RWPE1 (cell line): ENCODE data around the gene CHKA.

Experiments used
- CTCF ChIA-PET: fragments of 350-600 bp; sonication (Branson Sonifier 250); formaldehyde crosslinking; extraction: SDS; loops from one replicate; lab custom pipeline; 2021; lab: Yijun Ruan, JAX
- POLR2A ChIA-PET: fragments of 400-600 bp; formaldehyde crosslinking; extraction: SDS; loops from one replicate; lab custom pipeline; 2020; ENCODE audit warnings: antibody characterized with exemption; ENCODE audit not compliant: low non-redundant PET; lab: Yijun Ruan, JAX
- DNase-seq: peaks from one replicate; pipeline ENCODE4 v3.0.0; 2012; ENCODE audit warnings: low spot score
- H3K27ac ChIP-seq: fragments of 450-650 bp; 2 replicates; pipeline ENCODE4 v1.5.1; 2017
- TF ChIP-seq, protein P1 (sequence below): fragments of 450-650 bp; conservative IDR thresholded peaks from 2 replicates; pipeline ENCODE4 v1.5.1; 2017; ENCODE audit warnings: low read depth, mild to moderate bottlenecking

Gene CHKA

GRCh38 chr11:68032997-68033707 lies 88.0 kb downstream of the CHKA start:
- TF ChIP-seq, protein P1, sequence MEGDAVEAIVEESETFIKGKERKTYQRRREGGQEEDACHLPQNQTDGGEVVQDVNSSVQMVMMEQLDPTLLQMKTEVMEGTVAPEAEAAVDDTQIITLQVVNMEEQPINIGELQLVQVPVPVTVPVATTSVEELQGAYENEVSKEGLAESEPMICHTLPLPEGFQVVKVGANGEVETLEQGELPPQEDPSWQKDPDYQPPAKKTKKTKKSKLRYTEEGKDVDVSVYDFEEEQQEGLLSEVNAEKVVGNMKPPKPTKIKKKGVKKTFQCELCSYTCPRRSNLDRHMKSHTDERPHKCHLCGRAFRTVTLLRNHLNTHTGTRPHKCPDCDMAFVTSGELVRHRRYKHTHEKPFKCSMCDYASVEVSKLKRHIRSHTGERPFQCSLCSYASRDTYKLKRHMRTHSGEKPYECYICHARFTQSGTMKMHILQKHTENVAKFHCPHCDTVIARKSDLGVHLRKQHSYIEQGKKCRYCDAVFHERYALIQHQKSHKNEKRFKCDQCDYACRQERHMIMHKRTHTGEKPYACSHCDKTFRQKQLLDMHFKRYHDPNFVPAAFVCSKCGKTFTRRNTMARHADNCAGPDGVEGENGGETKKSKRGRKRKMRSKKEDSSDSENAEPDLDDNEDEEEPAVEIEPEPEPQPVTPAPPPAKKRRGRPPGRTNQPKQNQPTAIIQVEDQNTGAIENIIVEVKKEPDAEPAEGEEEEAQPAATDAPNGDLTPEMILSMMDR, result no peak
- peak overlapping the region; percentile 82 for H3K27ac ChIP-seq
- POLR2A ChIA-PET, result no interaction called here
- CTCF ChIA-PET, result interaction anchor here (0.6 kb wide), 1 partner anchor 21 kb away, joined by 3 read pairs; no protein-coding TSS in a partner anchor
- no peak for DNase-seq

- ChIA-PET CTCF (interaction anchor here (0.6 to 0.7 kb wide), 2 partner anchors 13 to 177 kb away, joined by 3 read pairs; no protein-coding TSS in a partner anchor), POLR2A (no interaction called here)
- TF ChIP-seq, protein P1, result no peak
- DNase-seq, result no peak
- peak overlapping the region; percentile 82 for H3K27ac ChIP-seq
Measured at GRCh38 chr11:68032003-68032402, 89.2 kb downstream of the CHKA start.

GRCh38 chr11:68031144-68031464 lies 90.1 kb downstream of the CHKA start:
- POLR2A ChIA-PET, result no interaction called here
- peak overlapping the region; percentile 82 for H3K27ac ChIP-seq
- DNase-seq, result no peak
- CTCF ChIA-PET, result interaction anchor here (0.7 kb wide), 1 partner anchor 10 kb away, joined by 3 read pairs; no protein-coding TSS in a partner anchor
- TF ChIP-seq, protein P1, result no peak

GRCh38 chr11:68030318-68031143 lies 90.7 kb downstream of the CHKA start, which contains the start of gene NDUFS8:
NDUFS8 (plus strand) TSS chr11:68030681; CDS start chr11:68032152, 1,471 bp downstream.
- peak; percentile 100 for DNase-seq
- peak within 1 kb of the TSS; percentile 82 for H3K27ac ChIP-seq
- CTCF ChIA-PET, result interaction anchor here (0.5 to 0.7 kb wide), 2 partner anchors 23 to 64 kb away, joined by 3 to 4 read pairs; no protein-coding TSS in a partner anchor
- POLR2A ChIA-PET, result interaction anchor here (0.9 kb wide), 1 partner anchor 17 kb away, joined by 4 read pairs; no protein-coding TSS in a partner anchor
- TF ChIP-seq, protein P1, result no peak

- TF ChIP-seq, protein P1, result no peak
- POLR2A ChIA-PET, result interaction anchor here (0.7 to 0.9 kb wide), 2 partner anchors 16 to 82 kb away, joined by 4 to 7 read pairs; no protein-coding TSS in a partner anchor
- no peak for DNase-seq
- CTCF ChIA-PET, result interaction anchor here (1.2 kb wide), 1 partner anchor 13 kb away, joined by 3 read pairs; no protein-coding TSS in a partner anchor
- peak overlapping the region; percentile 82 for H3K27ac ChIP-seq
Measured at GRCh38 chr11:68028802-68029545, 92.2 kb downstream of the CHKA start.

DNA sequence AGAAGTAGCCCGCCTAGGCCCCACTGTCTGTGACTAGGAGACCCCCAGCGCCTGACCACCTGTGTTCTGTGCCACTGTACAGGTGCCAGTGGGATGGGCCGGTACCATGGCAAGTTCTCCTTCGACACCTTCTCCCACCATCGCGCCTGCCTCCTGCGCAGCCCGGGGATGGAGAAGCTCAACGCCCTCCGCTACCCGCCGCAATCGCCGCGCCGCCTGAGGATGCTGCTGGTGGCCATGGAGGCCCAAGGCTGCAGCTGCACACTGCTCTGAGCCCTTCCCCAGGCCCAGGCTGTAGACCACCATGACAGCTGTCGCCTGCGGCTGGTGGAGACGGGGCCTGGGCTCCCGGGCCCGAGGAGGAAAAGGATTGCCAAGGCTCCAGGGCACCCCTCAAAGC lies 93.5 kb downstream of the CHKA start:
- DNase-seq, result no peak
- ChIA-PET POLR2A (no interaction called here), CTCF (interaction anchor here (0.5 kb wide), 1 partner anchor 496 kb away, joined by 3 read pairs; no protein-coding TSS in a partner anchor)
- H3K27ac ChIP-seq, result peak overlapping the region; percentile 82
- TF ChIP-seq, protein P1, result no peak
